CD4-positive, alpha-beta T cell treated with Interleukin-6 for 4 hours (primary cell): ENCODE data around the gene OCSTAMP.

Experiments
- DNase-seq: peaks from one replicate; pipeline ENCODE4 v3.0.0-alpha.2; 2020; ENCODE audit warnings: mixed read lengths

The OCSTAMP gene

GRCh38 chr20:46552460-46553420 is 2.3 kb upstream of the OCSTAMP start:
- no peak for DNase-seq

GRCh38 chr20:46551522-46552381 is 1.3 kb upstream of the OCSTAMP start:
- DNase-seq, result no peak

- no peak for DNase-seq
Observed at GRCh38 chr20:46549188-46549972, 1.1 kb downstream of the OCSTAMP start.

- DNase-seq, result no peak
Observed at GRCh38 chr20:46548688-46549087, 1.8 kb downstream of the OCSTAMP start.

- DNase-seq, result no peak
Observed at GRCh38 chr20:46547995-46548394, 2.5 kb downstream of the OCSTAMP start.

GRCh38 chr20:46546936-46547335 is 3.5 kb downstream of the OCSTAMP start:
- no peak for DNase-seq

- DNase-seq, result no peak
Observed at GRCh38 chr20:46546298-46546697, 4.2 kb downstream of the OCSTAMP start.

GRCh38 chr20:46545827-46546138 is 4.7 kb downstream of the OCSTAMP start:
- no peak for DNase-seq

GRCh38 chr20:46545077-46545826 is 5.2 kb downstream of the OCSTAMP start:
- DNase-seq, result no peak

- no peak for DNase-seq
Observed at GRCh38 chr20:46544576-46544975, 5.9 kb downstream of the OCSTAMP start.

GRCh38 chr20:46543959-46544358 is 6.5 kb downstream of the OCSTAMP start:
- no peak for DNase-seq

GRCh38 chr20:46543033-46543432 is 7.4 kb downstream of the OCSTAMP start:
- no peak for DNase-seq

- DNase-seq, result no peak
Observed at GRCh38 chr20:46541229-46541935, 9.1 kb downstream of the OCSTAMP start.

- DNase-seq, result no peak
Observed at GRCh38 chr20:46539113-46539512, 11.3 kb downstream of the OCSTAMP start.

GRCh38 chr20:46530640-46531039 is 19.8 kb downstream of the OCSTAMP start:
- no peak for DNase-seq

GRCh38 chr20:46523696-46524328 is 26.6 kb downstream of the OCSTAMP start:
- DNase-seq, result no peak

- DNase-seq, result no peak
Observed at GRCh38 chr20:46523108-46523507, 27.3 kb downstream of the OCSTAMP start.

GRCh38 chr20:46520976-46521579 is 29.4 kb downstream of the OCSTAMP start:
- DNase-seq, result peak; percentile 39

GRCh38 chr20:46520540-46520939 is 29.9 kb downstream of the OCSTAMP start:
- no peak for DNase-seq

GRCh38 chr20:46519471-46520068 is 30.9 kb downstream of the OCSTAMP start:
- no peak for DNase-seq
